LNCAP (cell line): ENCODE data around the gene ZNF783.

Source experiments
- TF ChIP-seq, protein P1 (sequence below): fragments of 450-650 bp; IDR thresholded peaks from 2 replicates; pipeline ENCODE4 v1.5.1; 2017; ENCODE audit warnings: mild to moderate bottlenecking

The ZNF783 gene

DNA sequence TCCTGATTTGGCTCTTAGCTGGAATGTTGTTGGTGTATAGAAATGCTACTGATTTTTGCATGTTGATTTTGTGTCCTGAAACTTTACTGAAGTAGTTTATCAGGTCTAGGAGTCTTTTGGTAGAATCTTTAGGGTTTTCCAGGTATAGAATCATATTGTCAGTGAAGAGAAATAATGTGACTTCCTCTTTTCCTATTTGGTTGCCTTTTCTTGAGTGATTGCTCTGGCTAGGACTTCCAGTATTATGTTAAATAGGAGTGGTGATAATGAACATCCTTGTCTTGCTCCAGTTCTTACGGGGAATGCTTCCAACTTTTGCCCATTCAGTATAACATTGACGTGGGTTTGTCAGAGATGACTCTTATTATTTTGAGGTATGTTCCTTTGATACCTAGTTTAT is 52.0 kb downstream of the ZNF783 start:
- TF ChIP-seq, protein P1, sequence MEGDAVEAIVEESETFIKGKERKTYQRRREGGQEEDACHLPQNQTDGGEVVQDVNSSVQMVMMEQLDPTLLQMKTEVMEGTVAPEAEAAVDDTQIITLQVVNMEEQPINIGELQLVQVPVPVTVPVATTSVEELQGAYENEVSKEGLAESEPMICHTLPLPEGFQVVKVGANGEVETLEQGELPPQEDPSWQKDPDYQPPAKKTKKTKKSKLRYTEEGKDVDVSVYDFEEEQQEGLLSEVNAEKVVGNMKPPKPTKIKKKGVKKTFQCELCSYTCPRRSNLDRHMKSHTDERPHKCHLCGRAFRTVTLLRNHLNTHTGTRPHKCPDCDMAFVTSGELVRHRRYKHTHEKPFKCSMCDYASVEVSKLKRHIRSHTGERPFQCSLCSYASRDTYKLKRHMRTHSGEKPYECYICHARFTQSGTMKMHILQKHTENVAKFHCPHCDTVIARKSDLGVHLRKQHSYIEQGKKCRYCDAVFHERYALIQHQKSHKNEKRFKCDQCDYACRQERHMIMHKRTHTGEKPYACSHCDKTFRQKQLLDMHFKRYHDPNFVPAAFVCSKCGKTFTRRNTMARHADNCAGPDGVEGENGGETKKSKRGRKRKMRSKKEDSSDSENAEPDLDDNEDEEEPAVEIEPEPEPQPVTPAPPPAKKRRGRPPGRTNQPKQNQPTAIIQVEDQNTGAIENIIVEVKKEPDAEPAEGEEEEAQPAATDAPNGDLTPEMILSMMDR = no peak

GRCh38 chr7:149316606-149317005 is 54.6 kb downstream of the ZNF783 start:
- TF ChIP-seq, protein P1 = no peak

DNA sequence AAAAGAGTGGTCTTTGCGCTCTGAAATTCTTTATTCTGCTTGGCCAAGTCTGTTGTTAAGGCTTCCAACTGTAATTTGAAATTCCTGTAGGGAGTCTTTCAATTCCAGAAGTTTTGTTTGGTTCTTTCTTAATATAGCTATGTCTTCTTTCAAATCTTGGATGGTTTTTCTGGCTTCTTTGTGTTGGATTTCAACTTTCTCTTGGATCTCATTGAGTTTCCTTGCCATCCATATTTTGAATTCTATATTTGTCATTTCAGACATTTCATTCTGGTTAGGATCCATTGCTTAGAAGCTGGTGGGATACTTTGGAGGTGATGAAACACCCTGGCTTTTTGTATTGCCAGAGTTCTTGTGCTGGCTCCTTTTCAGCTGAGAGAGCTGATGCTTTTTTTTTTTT is 55.5 kb downstream of the ZNF783 start:
- TF ChIP-seq, protein P1 = no peak

DNA sequence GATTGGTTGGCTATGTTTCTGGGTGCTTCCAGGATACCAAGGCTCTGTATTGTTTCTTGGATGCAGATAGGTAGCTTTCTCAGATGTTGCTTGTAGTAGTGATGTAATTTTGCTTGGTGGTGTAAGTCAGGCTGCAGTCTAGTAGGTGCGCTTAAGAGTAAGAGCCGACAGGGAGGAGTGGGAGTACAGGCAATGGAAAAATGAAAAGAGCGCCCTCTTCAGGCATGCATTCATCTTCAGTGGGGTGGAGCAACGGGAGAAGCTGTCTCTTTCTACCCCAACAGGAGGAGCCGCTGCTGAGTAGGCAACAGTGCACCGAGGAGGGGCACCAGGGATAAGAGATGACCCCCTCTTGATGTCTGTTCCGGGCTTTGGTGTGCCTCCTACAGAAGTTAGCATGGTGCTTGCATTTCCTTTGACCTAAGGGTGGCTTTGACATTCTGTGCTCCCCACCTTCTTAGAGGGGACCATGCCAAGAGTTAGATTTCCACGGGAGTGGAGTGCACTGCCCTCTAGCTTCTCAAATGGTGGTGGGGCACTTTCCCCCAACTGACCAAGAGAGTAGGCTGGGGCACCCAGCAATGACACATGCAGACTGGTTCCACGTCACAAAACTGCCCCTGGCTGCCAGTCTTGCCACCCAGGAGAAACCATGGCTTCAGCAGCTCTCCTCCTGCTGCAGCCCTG is 56.1 kb downstream of the ZNF783 start:
- TF ChIP-seq, protein P1 = no peak

GRCh38 chr7:149319376-149319775 is 57.4 kb downstream of the ZNF783 start:
- TF ChIP-seq, protein P1 = no peak

DNA sequence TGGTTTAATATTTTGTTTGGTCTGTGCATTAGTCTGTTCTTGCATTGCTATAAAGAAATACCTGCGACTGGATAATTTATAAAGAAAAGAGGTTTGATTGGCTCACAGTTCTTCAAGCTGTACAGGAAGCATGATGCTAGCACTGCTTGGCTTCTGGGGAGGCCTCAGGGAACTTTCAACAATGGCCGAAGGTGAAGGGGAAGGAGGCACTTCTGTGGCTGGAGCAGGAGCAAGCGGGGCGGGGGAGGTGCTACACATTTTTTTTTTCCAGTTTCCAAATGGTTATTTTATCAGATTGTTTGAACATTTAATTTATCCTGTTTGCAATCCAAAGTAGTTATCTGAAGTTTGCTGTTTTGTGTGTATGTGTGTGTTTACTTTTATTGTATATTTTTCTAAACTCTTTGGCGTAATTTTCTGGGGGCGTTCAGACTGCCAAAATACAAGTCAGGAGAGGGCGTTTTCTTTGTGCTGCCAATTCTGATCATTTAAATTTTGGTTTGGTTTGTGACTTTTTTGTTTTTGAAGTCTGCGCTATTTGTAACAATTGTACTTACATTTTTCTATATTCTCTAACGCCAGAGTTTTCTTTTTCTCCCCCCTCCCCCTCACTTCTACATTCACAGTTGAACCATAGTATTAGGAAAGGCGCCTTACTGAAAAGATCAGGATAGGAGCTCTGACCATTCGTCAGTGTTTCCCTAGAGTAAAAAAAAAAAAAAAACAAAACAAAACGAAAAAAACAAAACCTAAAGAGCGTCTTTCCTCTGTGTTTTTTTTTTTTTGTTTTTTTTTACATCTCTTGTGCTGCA is 58.5 kb downstream of the ZNF783 start:
- TF ChIP-seq, protein P1 = no peak

DNA sequence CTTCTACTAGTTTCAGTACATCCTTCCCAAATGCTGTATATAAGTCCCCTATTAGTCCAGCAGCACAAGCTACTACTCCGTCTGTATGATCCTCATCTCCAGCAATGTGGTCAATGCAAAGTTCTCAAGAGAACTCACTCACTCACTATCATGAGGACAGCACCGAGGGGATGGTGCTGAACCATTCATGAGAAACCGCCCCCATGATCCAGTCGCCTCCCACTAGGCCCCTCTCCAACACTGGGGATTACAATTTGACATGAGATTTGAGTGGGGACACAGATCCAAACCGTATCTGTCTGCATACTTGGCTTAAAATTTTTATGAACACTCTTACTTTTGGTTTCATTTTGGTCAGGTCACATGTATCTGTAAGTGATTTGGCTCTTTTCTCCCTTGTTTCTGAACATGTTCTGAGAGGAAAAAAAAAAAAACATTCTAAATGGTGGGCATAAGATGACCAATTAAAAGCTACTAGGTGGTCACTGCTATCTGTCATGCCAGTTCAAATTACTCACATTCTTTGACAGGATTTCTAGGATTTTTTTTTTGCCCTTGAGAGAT is 60.1 kb downstream of the ZNF783 start:
- TF ChIP-seq, protein P1 = no peak
